Coronary artery (tissue), 2 donors: ENCODE results near the gene FAM181A.

ENCODE experiments used
- DNase-seq: peaks from one replicate; pipeline ENCODE4 v3.0.0-alpha.2; 2017; ENCODE audit warnings: low spot score
- H3K27ac ChIP-seq, 2 donors: fragments of 200-600 bp; sonication (generic); one replicate each; pipeline ENCODE4 v1.5.1; 2016 to 2019
- H3K4me3 ChIP-seq: fragments of 200-600 bp; sonication (generic); 2 replicates; pipeline ENCODE4 v1.5.1; 2016; ENCODE audit warnings: mild to moderate bottlenecking, moderate library complexity
- TF ChIP-seq, protein P1 (sequence below): fragments of 200-600 bp; sonication (generic); IDR thresholded peaks from one replicate; pipeline ENCODE4 v1.5.1; 2019; ENCODE audit warnings: antibody characterized with exemption

Gene FAM181A

DNA sequence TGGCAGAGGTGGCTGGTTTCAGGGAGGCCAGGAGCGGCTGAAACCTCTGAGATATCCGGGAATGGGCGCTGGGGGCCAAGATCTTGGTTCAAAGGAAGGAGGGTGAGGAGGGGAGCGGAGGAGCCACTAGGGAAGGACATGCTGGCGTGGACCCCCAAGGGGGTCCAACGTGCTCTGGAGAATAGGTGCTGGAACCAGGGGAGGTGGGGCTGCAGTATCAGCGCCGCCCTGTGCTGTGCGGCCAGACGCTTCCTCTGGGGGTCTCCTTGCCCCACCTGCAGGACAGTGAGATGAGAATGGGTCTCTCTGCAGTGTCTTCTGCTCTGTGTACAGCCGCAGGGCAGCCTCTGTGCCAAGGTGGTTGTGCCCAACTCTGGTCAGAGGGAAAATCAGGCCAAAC lies 2.5 kb downstream of the FAM181A start:
- H3K27ac ChIP-seq: no peak overlapping the region
- DNase-seq: no peak
- TF ChIP-seq, protein P1, sequence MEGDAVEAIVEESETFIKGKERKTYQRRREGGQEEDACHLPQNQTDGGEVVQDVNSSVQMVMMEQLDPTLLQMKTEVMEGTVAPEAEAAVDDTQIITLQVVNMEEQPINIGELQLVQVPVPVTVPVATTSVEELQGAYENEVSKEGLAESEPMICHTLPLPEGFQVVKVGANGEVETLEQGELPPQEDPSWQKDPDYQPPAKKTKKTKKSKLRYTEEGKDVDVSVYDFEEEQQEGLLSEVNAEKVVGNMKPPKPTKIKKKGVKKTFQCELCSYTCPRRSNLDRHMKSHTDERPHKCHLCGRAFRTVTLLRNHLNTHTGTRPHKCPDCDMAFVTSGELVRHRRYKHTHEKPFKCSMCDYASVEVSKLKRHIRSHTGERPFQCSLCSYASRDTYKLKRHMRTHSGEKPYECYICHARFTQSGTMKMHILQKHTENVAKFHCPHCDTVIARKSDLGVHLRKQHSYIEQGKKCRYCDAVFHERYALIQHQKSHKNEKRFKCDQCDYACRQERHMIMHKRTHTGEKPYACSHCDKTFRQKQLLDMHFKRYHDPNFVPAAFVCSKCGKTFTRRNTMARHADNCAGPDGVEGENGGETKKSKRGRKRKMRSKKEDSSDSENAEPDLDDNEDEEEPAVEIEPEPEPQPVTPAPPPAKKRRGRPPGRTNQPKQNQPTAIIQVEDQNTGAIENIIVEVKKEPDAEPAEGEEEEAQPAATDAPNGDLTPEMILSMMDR: no peak
- H3K4me3 ChIP-seq: no peak overlapping the region

DNA sequence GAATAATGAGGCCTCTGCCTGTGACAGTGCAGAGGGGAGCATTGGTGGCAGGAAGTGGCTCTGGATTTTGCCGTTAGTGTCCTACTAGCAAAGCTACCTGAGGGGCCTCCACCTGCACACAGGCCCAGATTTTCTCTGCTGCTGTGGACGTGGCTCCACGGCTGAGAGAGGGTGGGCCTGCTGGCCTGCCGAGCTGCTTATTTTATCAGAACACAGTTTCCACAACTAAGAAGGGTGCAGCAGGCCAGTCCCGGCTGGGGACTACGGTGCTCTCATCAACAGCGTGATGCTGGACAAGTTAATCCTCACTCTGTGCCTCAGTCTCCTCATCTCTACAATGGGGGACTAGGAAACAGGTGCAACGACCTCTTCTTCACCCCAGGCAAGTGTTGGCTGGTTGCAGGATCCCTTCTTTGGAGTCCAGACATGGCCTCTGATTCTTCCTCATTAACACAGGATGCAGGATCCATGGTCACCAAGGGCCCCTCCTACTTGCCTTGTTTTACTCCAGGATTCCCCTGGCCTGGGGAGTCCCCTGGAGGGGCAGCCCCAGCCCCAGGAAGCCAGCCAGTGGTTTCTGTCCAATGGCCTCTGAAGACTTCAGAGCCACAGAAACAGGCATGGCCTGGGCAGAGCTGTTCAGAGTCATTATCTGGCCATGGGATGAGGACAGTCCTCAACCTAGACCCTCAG lies 3.3 kb downstream of the FAM181A start:
- Histone ChIP-seq H3K27ac (no peak overlapping the region), H3K4me3 (no peak overlapping the region)
- TF ChIP-seq, protein P1: no peak
- no peak for DNase-seq

DNA sequence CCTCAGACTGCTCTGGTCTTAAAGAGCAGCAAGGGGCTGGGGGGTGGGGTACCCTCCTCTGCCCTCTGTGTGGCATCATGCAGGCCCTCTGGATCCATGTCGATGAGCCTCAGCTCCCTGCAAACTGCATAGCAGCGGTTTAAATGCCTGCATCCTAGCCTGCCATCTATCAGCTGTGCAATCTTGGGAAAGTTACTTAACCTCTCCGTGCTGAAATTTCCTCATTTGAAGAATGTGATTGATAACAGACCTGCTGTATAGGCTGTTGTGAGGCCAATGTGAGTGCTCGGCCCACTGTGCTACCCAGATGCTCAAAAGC lies 3.8 kb downstream of the FAM181A start:
- H3K4me3 ChIP-seq: no peak overlapping the region
- H3K27ac ChIP-seq: no peak overlapping the region
- DNase-seq: no peak
- TF ChIP-seq, protein P1: no peak

DNA sequence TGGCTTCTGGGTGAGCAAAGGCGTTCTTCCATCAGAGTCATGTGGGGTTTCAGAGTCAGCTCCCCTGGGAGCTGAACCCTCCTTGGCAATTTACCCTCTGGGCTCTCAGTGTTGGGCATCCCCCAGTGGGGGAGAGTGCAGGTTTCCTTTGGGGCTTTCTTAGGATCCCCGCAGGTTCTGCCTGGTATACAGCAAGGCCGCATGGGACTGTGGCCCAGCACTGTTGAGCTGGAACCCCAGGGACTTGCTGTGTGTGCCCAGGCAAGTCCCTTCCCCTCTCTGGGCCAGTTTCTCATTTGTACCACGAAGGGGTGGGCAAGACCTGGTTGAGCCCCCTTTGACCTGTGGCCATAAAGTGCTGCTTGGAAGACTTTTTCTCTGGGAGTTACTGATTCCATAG lies 5.5 kb downstream of the FAM181A start:
- Histone ChIP-seq H3K27ac (no peak overlapping the region), H3K4me3 (no peak overlapping the region)
- no peak for DNase-seq
- TF ChIP-seq, protein P1: no peak

DNA sequence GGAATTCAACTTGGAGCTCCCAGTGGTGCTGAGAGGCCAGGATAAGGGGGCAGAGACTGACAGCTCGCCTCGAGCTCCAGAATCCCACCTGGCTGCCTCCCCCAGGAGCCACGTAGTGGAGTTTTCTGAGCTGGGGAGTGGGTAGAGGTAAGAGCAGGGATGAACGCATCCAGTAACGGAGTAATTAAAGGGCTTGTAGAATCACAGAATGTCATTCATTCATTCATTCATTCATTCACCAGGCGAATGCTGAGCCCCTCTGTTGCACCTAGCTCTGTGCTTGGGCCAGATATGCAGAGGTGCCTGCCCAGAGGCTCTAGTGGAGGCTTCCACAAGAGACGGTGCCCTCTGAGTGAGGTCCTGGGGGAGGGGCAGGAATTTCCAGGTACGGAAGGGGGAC lies 8.1 kb downstream of the FAM181A start:
- no peak for DNase-seq
- Histone ChIP-seq H3K27ac (no peak overlapping the region), H3K4me3 (no peak overlapping the region)
- TF ChIP-seq, protein P1: no peak

DNA sequence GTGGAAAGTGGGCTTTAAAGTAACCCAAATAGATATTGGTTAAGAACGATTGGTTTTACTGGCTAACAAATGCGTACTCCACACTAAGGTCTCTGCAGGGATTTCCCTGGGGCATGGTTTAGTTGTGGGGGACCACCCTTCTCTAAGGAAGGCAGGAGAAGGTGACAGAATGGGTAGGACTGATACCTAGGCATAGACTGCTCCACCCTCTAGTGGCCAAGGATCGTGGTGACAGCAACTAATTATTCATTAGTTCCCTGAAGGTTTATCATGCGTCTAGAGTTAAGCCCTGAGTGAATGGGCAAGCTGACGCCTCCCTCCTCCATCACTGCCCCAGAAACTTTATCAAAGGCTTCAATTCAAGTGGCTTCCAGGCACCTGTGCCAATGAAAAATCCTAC lies 9.1 kb downstream of the FAM181A start:
- Histone ChIP-seq H3K4me3 (no peak overlapping the region), H3K27ac (no peak overlapping the region)
- TF ChIP-seq, protein P1: no peak
- DNase-seq: no peak

DNA sequence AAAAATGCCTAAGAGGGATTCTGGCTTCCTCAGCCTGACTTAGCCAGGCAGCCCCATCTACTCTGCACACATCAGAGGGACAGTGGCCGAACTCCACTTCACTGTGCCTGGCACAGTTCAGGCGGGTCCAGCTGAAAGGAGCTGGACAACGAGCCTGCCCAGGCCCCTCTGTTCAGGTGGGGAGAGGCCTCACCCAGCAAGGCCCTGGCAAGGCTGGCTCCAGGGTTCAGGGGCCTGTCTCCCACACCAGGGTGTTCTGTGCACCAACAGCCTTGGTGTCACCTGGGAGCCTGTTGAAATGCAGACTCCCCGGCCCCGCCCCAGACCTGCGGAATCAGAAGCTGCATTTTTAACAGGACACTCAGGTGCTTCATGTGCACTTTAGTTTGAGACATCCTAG lies 9.8 kb downstream of the FAM181A start:
- DNase-seq: no peak
- Histone ChIP-seq H3K4me3 (no peak overlapping the region), H3K27ac (no peak overlapping the region)
- TF ChIP-seq, protein P1: no peak
